ENCODE measurements around the gene BMP7. TPM values are rescaled to one million over a fixed set of nuclear protein-coding genes. Genes with fewer than 3 reads are reported as not detected.
"Not testable (repeated sequence)": the region's sequence is repeated elsewhere in the genome, so short reads cannot be mapped to it uniquely, and the experiment has no call there.

BMP7 gene
- total and polyA plus RNA-seq, 3 experiments from 2014 or later, result not detected

DNA sequence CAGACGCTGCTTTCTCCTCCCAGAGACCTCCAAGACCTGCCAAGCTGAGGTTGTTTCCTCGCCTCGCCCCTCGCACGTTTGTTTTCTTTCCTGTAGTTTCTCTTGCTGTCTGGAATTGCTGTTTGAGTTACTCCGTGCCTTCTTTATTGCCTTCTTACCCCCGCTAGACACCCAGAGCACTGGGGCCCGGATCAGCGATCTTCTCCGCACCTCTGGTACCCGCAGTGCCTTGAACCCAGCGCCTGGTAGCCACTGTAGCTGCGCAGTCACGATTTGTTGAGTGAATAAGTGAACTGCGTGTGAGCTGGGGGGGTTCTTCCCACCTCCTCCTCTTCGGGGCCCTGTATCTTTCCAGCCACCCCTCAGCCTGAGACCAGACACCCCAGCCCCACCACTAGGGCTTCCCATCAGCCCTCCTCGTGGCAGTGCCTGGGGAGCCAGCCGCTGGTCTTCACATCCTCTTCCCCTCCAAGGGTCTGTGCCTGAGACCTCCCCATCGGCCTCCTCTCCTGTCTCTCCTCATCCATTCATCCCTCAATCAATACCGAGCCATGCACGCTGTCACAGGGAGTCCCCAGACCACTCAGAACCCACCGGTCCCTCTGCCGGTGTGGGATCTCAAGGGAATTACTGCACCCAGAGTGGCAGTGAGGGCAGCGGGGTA, 849 bp upstream of the BMP7 start:
- no peak overlapping the region for H3K4me3 ChIP-seq (ENCODE audit: low read length)
- ChIA-PET CTCF (no interaction called here), POLR2A (no interaction called here)
- H3K27ac ChIP-seq (ENCODE audit: low read depth, low read length), result no peak overlapping the region
- H3K36me3 ChIP-seq (ENCODE audit: insufficient read depth, low read length), result no peaks in the 10 kb centered on the region
- no peaks in the 10 kb centered on the region for H3K4me1 ChIP-seq (ENCODE audit: insufficient read depth, low read length)
- Mint-ChIP-seq H3K9me3 (no peaks in the 10 kb centered on the region), H3K27ac (peak overlapping the region in 1 of 8 donors; percentile 34), H3K4me1 (peaks cover 0 to 9% (median 0%) of the 10 kb centered on the region in 3 donors), H3K27me3 (peaks cover 23 to 50% of the 10 kb centered on the region in 2 donors), H3K36me3 (no peaks in the 10 kb centered on the region), H3K4me3 (no peak overlapping the region)
- H3K9me3 ChIP-seq (ENCODE audit: low read length), result no peaks in the 10 kb centered on the region
- peaks cover 15% of the 10 kb centered on the region for H3K27me3 ChIP-seq (ENCODE audit: insufficient read depth, low read length, poor library complexity, severe bottlenecking)
- no peak for DNase-seq

DNA sequence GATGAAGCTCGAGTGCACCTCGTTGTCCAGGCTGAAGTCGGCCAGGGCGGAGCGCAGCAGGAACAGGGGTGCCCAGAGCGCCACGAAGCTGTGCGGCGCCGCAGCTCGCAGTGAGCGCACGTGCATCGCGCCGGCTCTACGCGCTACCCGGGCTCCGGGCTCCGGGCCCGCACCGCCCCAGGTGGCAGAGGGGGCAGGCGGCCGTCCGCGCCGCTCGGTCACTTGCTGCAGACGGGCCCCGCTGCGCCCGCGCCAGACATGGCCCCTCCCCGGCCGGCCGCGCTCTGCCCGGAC, 497 bp downstream of the BMP7 start:
- Mint-ChIP-seq H3K27me3 (peaks cover 24 to 57% of the 10 kb centered on the region in 2 donors), H3K4me1 (peaks cover 0 to 9% (median 0%) of the 10 kb centered on the region in 3 donors), H3K36me3 (no peaks in the 10 kb centered on the region), H3K4me3 (no peak overlapping the region), H3K27ac (no peak overlapping the region), H3K9me3 (no peaks in the 10 kb centered on the region)
- Histone ChIP-seq H3K27me3 (ENCODE audit: insufficient read depth, low read length, poor library complexity, severe bottlenecking) (peaks cover 19% of the 10 kb centered on the region), H3K36me3 (ENCODE audit: insufficient read depth, low read length) (no peaks in the 10 kb centered on the region), H3K4me3 (ENCODE audit: low read length) (no peak overlapping the region), H3K9me3 (ENCODE audit: low read length) (no peaks in the 10 kb centered on the region), H3K27ac (ENCODE audit: low read depth, low read length) (no peak overlapping the region), H3K4me1 (ENCODE audit: insufficient read depth, low read length) (no peaks in the 10 kb centered on the region)
- POLR2A ChIA-PET, result no interaction called here
- DNase-seq, result no peak
- CTCF ChIA-PET, result no interaction called here

DNA sequence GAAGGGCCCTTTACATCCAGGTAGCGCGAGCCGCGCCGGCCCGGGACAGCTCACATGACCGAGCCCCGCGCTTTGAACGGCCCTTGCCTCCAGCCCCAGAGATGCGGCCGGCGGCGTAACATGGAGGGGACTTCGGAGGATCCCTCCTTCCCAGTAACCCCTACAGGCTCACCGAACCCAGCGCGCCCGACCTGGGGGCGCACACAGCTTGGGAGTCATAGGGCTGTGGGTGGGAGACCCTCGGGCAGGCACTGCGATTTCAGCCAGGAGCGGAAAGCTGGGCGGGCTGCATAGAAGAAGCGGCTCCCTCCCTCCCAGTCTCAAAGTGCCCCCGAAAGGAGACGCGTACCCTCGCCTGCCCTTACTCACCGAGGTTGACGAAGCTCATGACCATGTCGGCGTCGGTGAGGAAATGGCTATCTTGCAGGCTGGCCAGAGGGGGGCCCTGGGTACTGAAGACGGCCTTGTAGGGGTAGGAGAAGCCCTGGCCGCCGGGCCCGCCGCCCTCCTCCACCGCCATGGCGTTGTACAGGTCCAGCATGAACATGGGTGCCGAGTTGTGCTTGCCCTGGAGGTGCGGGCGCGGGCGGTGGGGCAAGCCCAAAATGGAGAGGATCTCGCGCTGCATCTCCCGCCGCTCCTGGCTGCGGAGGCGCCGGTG, 975 bp downstream of the BMP7 start:
- no peaks in the 10 kb centered on the region for H3K36me3 Mint-ChIP-seq
- H3K36me3 ChIP-seq (ENCODE audit: insufficient read depth, low read length), result no peaks in the 10 kb centered on the region
- no peaks in the 10 kb centered on the region for H3K9me3 Mint-ChIP-seq
- H3K27ac Mint-ChIP-seq, result no peak overlapping the region
- no peaks in the 10 kb centered on the region for H3K9me3 ChIP-seq (ENCODE audit: low read length)
- H3K4me1 Mint-ChIP-seq, result peaks cover 0 to 9% (median 0%) of the 10 kb centered on the region in 3 donors
- H3K4me3 ChIP-seq (ENCODE audit: low read length), result no peak overlapping the region
- ChIA-PET CTCF (no interaction called here), POLR2A (no interaction called here)
- H3K27me3 ChIP-seq (ENCODE audit: insufficient read depth, low read length, poor library complexity, severe bottlenecking), result peaks cover 24% of the 10 kb centered on the region
- H3K27me3 Mint-ChIP-seq, result peaks cover 27 to 62% of the 10 kb centered on the region in 2 donors
- no peak overlapping the region for H3K4me3 Mint-ChIP-seq
- no peak overlapping the region for H3K27ac ChIP-seq (ENCODE audit: low read depth, low read length)
- no peak for DNase-seq
- H3K4me1 ChIP-seq (ENCODE audit: insufficient read depth, low read length), result no peaks in the 10 kb centered on the region

DNA sequence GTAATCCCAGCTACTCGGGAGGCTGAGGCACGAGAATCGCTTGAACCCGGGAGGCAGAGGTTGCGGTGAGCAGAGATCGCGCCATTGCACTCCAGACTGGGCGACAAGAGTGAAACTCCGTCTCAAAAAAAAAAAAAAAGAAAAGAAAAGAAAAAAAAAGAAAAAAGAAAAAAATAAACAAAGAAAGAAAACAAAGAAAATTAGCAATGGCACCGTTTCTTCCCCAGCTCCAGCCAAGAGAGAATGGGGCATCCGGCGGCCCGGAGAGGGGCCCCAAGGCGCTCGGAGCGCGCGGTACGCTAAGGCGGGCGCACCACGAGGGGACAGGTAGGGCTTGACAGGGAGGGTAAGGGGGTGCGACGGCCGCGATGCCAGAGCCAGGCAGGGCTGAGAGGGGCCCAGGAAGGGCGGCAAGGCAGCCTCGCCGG, 1.5 kb downstream of the BMP7 start:
- peaks cover 25% of the 10 kb centered on the region for H3K27me3 ChIP-seq (ENCODE audit: insufficient read depth, low read length, poor library complexity, severe bottlenecking)
- H3K27me3 Mint-ChIP-seq, result peaks cover 32 to 67% of the 10 kb centered on the region in 2 donors
- H3K4me1 Mint-ChIP-seq; H3K9me3 Mint-ChIP-seq; H3K4me3 ChIP-seq (ENCODE audit: low read length); H3K27ac Mint-ChIP-seq; DNase-seq; H3K27ac ChIP-seq (ENCODE audit: low read depth, low read length); H3K36me3 Mint-ChIP-seq; H3K36me3 ChIP-seq (ENCODE audit: insufficient read depth, low read length); CTCF ChIA-PET; H3K4me1 ChIP-seq (ENCODE audit: insufficient read depth, low read length); POLR2A ChIA-PET; H3K9me3 ChIP-seq (ENCODE audit: low read length): not testable (repeated sequence)
- peak overlapping the region in 1 of 7 donors; percentile 23 for H3K4me3 Mint-ChIP-seq

DNA sequence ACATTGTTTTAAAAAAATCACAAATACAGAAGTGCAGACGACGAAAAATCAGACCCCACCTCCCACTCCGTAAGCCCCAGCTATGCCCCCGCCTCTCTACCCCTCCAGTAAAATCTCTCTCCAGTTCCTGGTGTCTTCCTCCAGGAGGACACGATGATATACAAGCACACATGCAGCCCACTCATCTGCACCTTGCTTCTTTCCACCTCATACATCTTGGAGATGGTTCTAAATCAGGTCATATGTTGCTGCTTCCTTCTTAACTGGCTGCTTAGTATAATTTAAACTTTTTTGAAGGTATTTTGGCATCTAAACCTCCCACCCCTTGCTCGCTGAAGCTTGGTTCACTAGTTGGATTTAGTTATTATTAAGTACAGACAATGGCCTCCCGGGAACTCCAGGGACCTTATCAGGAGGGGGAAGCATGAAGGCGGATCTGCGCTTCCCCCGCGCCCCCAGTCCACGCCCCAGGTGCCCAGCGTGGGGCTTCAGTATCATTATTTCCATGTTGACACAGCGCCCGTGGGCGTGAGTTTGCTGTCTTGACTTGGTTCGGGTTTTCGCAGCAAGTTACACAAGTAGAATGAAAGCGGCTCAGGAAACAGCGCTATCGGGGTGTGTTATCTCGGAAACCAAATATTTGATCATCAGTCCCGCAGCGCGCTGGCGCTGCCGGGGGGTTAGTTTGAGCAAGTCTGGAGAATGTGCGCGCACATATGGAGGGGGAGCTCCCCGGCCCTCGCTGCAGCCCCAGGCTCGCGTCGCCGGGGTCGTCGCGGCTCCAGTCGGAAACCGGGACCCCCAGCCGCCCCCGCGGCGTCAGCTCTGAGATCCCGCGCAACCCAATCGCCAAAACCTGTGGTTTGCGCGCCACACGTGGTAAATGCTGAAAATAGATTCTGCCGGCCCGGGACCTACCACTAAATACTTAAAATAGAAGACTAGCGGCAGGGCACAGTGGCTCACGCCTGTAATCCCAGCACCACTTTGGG, 2.3 kb downstream of the BMP7 start:
- POLR2A ChIA-PET, result no interaction called here
- no peak overlapping the region for H3K27ac ChIP-seq (ENCODE audit: low read depth, low read length)
- Mint-ChIP-seq H3K9me3 (no peaks in the 10 kb centered on the region), H3K4me1 (peaks cover 0 to 9% (median 0%) of the 10 kb centered on the region in 3 donors), H3K36me3 (no peaks in the 10 kb centered on the region), H3K27ac (no peak overlapping the region), H3K4me3 (no peak overlapping the region), H3K27me3 (peaks cover 30 to 70% of the 10 kb centered on the region in 2 donors)
- peaks cover 31% of the 10 kb centered on the region for H3K27me3 ChIP-seq (ENCODE audit: insufficient read depth, low read length, poor library complexity, severe bottlenecking)
- CTCF ChIA-PET, result no interaction called here
- H3K36me3 ChIP-seq (ENCODE audit: insufficient read depth, low read length), result no peaks in the 10 kb centered on the region
- DNase-seq, result no peak
- no peak overlapping the region for H3K4me3 ChIP-seq (ENCODE audit: low read length)
- H3K4me1 ChIP-seq (ENCODE audit: insufficient read depth, low read length), result no peaks in the 10 kb centered on the region
- H3K9me3 ChIP-seq (ENCODE audit: low read length), result no peaks in the 10 kb centered on the region

DNA sequence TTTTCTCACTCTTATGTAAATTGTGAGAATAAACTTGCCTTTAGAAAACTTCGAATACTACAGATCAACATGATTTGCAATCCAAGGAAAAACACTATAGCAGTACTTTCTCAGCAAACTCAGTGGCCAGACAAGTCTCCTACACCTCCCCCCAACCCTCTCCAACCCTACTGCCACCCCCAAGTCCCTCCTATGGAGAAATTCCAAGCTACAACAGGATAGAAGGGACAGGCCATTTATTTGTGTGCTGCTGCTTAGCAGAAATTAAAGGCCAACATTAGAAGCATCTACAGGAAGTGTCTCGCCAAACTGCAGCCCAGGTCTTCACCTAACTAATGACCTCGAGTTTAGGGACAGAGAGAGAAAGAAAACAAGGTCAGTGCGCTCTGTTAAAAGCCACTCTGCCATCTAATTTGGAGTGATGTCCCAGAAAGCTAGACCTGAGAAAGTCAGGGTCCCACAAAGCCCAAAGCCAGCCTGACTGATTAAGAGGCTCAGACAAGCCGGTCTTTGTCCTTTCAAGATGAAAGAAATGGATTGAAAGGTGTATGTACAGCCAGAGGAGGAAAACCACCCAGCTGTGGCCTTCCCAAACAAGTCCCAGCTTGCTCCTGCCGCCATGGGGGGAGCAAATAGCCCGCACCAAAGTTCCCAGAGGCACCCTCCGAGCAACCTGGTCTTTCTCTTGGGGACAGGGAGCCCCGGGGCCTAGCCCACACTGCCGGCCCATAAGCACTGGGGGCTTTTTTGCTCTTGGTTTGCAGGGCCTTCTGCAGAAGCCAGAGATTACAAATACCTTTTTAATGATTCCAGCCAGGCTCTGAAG, 3.4 kb downstream of the BMP7 start:
- Mint-ChIP-seq H3K27ac (no peak overlapping the region), H3K4me3 (no peak overlapping the region), H3K36me3 (no peaks in the 10 kb centered on the region), H3K27me3 (peaks cover 24 to 71% of the 10 kb centered on the region in 2 donors), H3K4me1 (peaks cover 0 to 9% (median 0%) of the 10 kb centered on the region in 3 donors), H3K9me3 (no peaks in the 10 kb centered on the region)
- Histone ChIP-seq H3K9me3 (ENCODE audit: low read length) (no peaks in the 10 kb centered on the region), H3K36me3 (ENCODE audit: insufficient read depth, low read length) (no peaks in the 10 kb centered on the region), H3K4me1 (ENCODE audit: insufficient read depth, low read length) (no peaks in the 10 kb centered on the region), H3K4me3 (ENCODE audit: low read length) (no peak overlapping the region), H3K27me3 (ENCODE audit: insufficient read depth, low read length, poor library complexity, severe bottlenecking) (peaks cover 23% of the 10 kb centered on the region), H3K27ac (ENCODE audit: low read depth, low read length) (no peak overlapping the region)
- ChIA-PET CTCF (no interaction called here), POLR2A (no interaction called here)
- DNase-seq, result no peak

DNA sequence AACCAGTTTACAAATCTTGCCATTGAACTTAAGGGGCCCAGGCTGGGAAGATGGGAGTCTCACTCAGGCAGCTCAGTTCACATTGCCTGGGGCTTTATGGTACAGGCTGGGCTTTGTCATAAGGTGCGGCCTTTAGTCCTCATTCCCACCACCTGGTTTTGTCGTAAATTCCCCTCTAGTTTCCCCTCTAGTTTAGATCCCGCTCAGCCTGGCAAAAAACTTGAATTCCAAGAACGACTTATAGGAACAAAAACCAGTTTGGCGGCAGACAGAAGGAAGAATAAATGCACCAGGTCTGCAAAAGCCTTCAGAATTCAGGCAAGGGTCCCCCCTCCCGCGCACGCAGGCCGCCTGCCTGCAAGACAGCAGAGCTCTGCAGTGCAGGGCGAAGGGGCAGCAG, 4.1 kb downstream of the BMP7 start:
- no peak for DNase-seq
- Histone ChIP-seq H3K36me3 (ENCODE audit: insufficient read depth, low read length) (no peaks in the 10 kb centered on the region), H3K9me3 (ENCODE audit: low read length) (no peaks in the 10 kb centered on the region), H3K4me1 (ENCODE audit: insufficient read depth, low read length) (no peaks in the 10 kb centered on the region), H3K4me3 (ENCODE audit: low read length) (no peak overlapping the region), H3K27ac (ENCODE audit: low read depth, low read length) (no peak overlapping the region), H3K27me3 (ENCODE audit: insufficient read depth, low read length, poor library complexity, severe bottlenecking) (peaks cover 23% of the 10 kb centered on the region)
- Mint-ChIP-seq H3K4me1 (peaks cover 0 to 7% (median 0%) of the 10 kb centered on the region in 3 donors), H3K36me3 (no peaks in the 10 kb centered on the region), H3K27ac (no peak overlapping the region), H3K9me3 (no peaks in the 10 kb centered on the region), H3K4me3 (no peak overlapping the region), H3K27me3 (peaks cover 24 to 72% of the 10 kb centered on the region in 2 donors)
- CTCF ChIA-PET, result no interaction called here
- POLR2A ChIA-PET, result no interaction called here
